ENCODE results near the gene RAPGEF2.

DNA sequence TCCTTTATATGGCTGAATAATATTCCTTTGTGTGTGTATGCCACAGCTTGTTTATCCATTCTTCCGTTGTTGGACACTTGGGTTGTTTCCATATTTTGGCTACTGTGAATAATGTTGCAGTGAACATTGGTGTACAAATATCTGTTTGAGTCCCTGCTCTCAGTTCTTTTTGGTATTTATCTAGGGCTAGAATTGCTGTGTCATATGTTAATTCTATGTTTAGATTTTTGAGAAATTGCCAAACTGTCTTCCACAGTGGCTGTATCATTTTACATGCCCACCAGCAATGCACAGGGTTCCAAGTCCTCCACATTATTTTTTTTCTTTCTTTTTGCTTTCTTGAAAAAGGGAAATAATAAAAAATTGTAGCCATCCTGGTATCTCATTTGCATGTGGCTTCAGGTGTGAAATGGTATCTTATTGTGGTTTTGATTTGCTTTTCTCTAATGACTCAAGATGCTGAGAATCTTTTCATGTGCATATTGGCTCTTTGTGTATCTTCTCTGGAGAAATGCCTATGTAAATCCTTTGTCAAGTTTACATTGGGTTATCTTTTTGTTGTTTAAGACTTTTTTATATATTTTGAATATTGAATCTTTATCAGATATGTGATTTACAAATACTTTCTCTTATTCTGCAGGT is 129.7 kb downstream of the RAPGEF2 start:
- TF ChIP-seq, protein P1, sequence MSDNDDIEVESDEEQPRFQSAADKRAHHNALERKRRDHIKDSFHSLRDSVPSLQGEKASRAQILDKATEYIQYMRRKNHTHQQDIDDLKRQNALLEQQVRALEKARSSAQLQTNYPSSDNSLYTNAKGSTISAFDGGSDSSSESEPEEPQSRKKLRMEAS (IDR thresholded peaks at IDR 0.05; ENCODE audit: low read depth, low read length), result no peak
- TF ChIP-seq SREBF2 (IDR thresholded peaks at IDR 0.05; ENCODE audit: low read length), result no peak
- TF ChIP-seq POLR2A (IDR thresholded peaks at IDR 0.05; ENCODE audit: low read depth, low read length), result no peak
- TF ChIP-seq, protein P2, sequence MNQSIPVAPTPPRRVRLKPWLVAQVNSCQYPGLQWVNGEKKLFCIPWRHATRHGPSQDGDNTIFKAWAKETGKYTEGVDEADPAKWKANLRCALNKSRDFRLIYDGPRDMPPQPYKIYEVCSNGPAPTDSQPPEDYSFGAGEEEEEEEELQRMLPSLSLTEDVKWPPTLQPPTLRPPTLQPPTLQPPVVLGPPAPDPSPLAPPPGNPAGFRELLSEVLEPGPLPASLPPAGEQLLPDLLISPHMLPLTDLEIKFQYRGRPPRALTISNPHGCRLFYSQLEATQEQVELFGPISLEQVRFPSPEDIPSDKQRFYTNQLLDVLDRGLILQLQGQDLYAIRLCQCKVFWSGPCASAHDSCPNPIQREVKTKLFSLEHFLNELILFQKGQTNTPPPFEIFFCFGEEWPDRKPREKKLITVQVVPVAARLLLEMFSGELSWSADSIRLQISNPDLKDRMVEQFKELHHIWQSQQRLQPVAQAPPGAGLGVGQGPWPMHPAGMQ (IDR thresholded peaks at IDR 0.05; ENCODE audit: borderline replicate concordance), result no peak
- TF ChIP-seq, protein P3, sequence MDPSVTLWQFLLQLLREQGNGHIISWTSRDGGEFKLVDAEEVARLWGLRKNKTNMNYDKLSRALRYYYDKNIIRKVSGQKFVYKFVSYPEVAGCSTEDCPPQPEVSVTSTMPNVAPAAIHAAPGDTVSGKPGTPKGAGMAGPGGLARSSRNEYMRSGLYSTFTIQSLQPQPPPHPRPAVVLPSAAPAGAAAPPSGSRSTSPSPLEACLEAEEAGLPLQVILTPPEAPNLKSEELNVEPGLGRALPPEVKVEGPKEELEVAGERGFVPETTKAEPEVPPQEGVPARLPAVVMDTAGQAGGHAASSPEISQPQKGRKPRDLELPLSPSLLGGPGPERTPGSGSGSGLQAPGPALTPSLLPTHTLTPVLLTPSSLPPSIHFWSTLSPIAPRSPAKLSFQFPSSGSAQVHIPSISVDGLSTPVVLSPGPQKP (IDR thresholded peaks at IDR 0.05; ENCODE audit: low read depth, low read length), result no peak
- TF ChIP-seq, protein P4, sequence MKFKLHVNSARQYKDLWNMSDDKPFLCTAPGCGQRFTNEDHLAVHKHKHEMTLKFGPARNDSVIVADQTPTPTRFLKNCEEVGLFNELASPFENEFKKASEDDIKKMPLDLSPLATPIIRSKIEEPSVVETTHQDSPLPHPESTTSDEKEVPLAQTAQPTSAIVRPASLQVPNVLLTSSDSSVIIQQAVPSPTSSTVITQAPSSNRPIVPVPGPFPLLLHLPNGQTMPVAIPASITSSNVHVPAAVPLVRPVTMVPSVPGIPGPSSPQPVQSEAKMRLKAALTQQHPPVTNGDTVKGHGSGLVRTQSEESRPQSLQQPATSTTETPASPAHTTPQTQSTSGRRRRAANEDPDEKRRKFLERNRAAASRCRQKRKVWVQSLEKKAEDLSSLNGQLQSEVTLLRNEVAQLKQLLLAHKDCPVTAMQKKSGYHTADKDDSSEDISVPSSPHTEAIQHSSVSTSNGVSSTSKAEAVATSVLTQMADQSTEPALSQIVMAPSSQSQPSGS (IDR thresholded peaks at IDR 0.05; ENCODE audit: low read length), result no peak
- TF ChIP-seq, protein P5, sequence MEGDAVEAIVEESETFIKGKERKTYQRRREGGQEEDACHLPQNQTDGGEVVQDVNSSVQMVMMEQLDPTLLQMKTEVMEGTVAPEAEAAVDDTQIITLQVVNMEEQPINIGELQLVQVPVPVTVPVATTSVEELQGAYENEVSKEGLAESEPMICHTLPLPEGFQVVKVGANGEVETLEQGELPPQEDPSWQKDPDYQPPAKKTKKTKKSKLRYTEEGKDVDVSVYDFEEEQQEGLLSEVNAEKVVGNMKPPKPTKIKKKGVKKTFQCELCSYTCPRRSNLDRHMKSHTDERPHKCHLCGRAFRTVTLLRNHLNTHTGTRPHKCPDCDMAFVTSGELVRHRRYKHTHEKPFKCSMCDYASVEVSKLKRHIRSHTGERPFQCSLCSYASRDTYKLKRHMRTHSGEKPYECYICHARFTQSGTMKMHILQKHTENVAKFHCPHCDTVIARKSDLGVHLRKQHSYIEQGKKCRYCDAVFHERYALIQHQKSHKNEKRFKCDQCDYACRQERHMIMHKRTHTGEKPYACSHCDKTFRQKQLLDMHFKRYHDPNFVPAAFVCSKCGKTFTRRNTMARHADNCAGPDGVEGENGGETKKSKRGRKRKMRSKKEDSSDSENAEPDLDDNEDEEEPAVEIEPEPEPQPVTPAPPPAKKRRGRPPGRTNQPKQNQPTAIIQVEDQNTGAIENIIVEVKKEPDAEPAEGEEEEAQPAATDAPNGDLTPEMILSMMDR (IDR thresholded peaks at IDR 0.05 in 2 of 3, conservative IDR thresholded peaks at IDR 0.05 in 1 of 3; ENCODE audit: control insufficient read depth in 2 of 3, extremely low read depth in 1 of 3, insufficient read depth in 1 of 3, low read depth in 3 of 3, low read length in 3 of 3), result no peak
- TF ChIP-seq, protein P6, sequence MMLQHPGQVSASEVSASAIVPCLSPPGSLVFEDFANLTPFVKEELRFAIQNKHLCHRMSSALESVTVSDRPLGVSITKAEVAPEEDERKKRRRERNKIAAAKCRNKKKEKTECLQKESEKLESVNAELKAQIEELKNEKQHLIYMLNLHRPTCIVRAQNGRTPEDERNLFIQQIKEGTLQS (IDR thresholded peaks at IDR 0.05; ENCODE audit: borderline replicate concordance, extremely low read depth, low read depth, low read length), result no peak
- TF ChIP-seq BRCA1 (IDR thresholded peaks at IDR 0.05; ENCODE audit: low read depth, low read length), result no peak
- no peak for TF ChIP-seq CREB1 (IDR thresholded peaks at IDR 0.05; ENCODE audit: low read depth)
- TF ChIP-seq, protein P7, sequence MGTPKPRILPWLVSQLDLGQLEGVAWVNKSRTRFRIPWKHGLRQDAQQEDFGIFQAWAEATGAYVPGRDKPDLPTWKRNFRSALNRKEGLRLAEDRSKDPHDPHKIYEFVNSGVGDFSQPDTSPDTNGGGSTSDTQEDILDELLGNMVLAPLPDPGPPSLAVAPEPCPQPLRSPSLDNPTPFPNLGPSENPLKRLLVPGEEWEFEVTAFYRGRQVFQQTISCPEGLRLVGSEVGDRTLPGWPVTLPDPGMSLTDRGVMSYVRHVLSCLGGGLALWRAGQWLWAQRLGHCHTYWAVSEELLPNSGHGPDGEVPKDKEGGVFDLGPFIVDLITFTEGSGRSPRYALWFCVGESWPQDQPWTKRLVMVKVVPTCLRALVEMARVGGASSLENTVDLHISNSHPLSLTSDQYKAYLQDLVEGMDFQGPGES (IDR thresholded peaks at IDR 0.05), result no peak
